ENCODE data around the gene GABARAP. TPM values are rescaled to one million over a fixed set of nuclear protein-coding genes. Genes with fewer than 3 reads are reported as not detected.

The GABARAP gene
- total RNA-seq, 1 experiment from 2014 or later, result 228 TPM

DNA sequence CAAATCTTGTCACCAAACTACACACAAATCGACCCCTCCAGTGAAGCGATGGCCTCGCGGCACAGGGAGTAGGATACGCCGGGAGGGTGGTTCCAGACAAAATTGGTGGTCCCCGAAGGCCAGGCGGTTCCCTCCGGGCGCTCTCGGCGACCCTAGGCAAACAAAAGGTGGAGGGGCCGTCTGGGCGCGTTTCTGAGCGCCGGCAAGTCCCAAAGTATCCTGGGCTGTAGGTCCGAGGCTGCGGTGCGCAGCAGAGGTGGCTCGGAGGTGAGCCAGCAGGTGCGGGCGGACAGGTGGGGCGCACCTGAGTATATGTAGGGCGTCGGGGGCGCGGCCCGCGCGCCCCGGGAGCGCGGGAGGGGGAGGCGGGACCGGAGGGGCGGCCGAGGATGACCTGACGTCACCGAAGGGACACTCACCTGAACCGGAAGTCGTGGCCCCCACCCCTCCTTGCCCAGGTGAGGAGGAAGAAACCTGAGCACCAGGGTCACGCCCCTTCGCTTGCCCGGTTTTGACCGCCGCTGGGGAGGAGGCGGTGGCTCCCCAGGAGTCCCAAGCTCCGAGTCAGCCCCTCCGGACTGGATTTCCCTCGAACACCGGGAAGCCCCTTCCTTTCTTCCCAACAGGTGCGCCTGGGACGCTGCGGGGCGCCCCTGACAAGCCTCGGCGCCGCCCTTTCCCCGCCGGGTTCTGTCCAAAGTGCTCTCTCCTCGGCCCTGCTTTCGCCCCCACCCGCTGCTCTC, 20.1 kb upstream of the GABARAP start, which contains the start of gene CLDN7 (continued):
- TF ChIP-seq, protein P1, sequence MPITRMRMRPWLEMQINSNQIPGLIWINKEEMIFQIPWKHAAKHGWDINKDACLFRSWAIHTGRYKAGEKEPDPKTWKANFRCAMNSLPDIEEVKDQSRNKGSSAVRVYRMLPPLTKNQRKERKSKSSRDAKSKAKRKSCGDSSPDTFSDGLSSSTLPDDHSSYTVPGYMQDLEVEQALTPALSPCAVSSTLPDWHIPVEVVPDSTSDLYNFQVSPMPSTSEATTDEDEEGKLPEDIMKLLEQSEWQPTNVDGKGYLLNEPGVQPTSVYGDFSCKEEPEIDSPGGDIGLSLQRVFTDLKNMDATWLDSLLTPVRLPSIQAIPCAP (CRISPR knock-in tag; IDR thresholded peaks at IDR 0.05), result no peak
- TF ChIP-seq, protein P2, sequence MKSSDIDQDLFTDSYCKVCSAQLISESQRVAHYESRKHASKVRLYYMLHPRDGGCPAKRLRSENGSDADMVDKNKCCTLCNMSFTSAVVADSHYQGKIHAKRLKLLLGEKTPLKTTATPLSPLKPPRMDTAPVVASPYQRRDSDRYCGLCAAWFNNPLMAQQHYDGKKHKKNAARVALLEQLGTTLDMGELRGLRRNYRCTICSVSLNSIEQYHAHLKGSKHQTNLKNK (CRISPR knock-in tag; IDR thresholded peaks at IDR 0.05), result 0 out of 2 replicates have a peak, but pooled peaks have one; percentile 33
- TF ChIP-seq TCF7 (CRISPR knock-in tag; IDR thresholded peaks at IDR 0.05; ENCODE audit: low read depth) (no peak), USF2 (CRISPR knock-in tag; IDR thresholded peaks at IDR 0.05) (peak; percentile 38), TEAD4 (CRISPR knock-in tag; IDR thresholded peaks at IDR 0.05) (no peak; the same call in 1 of the 2 replicates), FOXJ3 (CRISPR knock-in tag; IDR thresholded peaks at IDR 0.05; ENCODE audit: borderline replicate concordance) (no peak), GTF2I (CRISPR knock-in tag; conservative IDR thresholded peaks at IDR 0.05) (no peak), ATF1 (CRISPR knock-in tag; IDR thresholded peaks at IDR 0.05) (no peak), JAZF1 (CRISPR knock-in tag; IDR thresholded peaks at IDR 0.05) (no peak), ATF6 (CRISPR knock-in tag; IDR thresholded peaks at IDR 0.05) (no peak), E2F5 (CRISPR knock-in tag; IDR thresholded peaks at IDR 0.05) (peak; percentile 78), MXD4 (CRISPR knock-in tag; IDR thresholded peaks at IDR 0.05; ENCODE audit: borderline replicate concordance) (no peak), ZSCAN18 (CRISPR knock-in tag; IDR thresholded peaks at IDR 0.05) (no peak), HMGA2 (CRISPR knock-in tag; IDR thresholded peaks at IDR 0.05) (no peak), NR2C2 (CRISPR knock-in tag; IDR thresholded peaks at IDR 0.05) (no peak)
- TF ChIP-seq, protein P3, sequence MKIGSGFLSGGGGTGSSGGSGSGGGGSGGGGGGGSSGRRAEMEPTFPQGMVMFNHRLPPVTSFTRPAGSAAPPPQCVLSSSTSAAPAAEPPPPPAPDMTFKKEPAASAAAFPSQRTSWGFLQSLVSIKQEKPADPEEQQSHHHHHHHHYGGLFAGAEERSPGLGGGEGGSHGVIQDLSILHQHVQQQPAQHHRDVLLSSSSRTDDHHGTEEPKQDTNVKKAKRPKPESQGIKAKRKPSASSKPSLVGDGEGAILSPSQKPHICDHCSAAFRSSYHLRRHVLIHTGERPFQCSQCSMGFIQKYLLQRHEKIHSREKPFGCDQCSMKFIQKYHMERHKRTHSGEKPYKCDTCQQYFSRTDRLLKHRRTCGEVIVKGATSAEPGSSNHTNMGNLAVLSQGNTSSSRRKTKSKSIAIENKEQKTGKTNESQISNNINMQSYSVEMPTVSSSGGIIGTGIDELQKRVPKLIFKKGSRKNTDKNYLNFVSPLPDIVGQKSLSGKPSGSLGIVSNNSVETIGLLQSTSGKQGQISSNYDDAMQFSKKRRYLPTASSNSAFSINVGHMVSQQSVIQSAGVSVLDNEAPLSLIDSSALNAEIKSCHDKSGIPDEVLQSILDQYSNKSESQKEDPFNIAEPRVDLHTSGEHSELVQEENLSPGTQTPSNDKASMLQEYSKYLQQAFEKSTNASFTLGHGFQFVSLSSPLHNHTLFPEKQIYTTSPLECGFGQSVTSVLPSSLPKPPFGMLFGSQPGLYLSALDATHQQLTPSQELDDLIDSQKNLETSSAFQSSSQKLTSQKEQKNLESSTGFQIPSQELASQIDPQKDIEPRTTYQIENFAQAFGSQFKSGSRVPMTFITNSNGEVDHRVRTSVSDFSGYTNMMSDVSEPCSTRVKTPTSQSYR (CRISPR knock-in tag; IDR thresholded peaks at IDR 0.05), result peak; percentile 27; the same call in 1 of the 2 replicates
- TF ChIP-seq, protein P4, sequence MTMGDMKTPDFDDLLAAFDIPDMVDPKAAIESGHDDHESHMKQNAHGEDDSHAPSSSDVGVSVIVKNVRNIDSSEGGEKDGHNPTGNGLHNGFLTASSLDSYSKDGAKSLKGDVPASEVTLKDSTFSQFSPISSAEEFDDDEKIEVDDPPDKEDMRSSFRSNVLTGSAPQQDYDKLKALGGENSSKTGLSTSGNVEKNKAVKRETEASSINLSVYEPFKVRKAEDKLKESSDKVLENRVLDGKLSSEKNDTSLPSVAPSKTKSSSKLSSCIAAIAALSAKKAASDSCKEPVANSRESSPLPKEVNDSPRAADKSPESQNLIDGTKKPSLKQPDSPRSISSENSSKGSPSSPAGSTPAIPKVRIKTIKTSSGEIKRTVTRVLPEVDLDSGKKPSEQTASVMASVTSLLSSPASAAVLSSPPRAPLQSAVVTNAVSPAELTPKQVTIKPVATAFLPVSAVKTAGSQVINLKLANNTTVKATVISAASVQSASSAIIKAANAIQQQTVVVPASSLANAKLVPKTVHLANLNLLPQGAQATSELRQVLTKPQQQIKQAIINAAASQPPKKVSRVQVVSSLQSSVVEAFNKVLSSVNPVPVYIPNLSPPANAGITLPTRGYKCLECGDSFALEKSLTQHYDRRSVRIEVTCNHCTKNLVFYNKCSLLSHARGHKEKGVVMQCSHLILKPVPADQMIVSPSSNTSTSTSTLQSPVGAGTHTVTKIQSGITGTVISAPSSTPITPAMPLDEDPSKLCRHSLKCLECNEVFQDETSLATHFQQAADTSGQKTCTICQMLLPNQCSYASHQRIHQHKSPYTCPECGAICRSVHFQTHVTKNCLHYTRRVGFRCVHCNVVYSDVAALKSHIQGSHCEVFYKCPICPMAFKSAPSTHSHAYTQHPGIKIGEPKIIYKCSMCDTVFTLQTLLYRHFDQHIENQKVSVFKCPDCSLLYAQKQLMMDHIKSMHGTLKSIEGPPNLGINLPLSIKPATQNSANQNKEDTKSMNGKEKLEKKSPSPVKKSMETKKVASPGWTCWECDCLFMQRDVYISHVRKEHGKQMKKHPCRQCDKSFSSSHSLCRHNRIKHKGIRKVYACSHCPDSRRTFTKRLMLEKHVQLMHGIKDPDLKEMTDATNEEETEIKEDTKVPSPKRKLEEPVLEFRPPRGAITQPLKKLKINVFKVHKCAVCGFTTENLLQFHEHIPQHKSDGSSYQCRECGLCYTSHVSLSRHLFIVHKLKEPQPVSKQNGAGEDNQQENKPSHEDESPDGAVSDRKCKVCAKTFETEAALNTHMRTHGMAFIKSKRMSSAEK (CRISPR knock-in tag; IDR thresholded peaks at IDR 0.05; ENCODE audit: borderline replicate concordance), result no peak
- TF ChIP-seq, protein P5, sequence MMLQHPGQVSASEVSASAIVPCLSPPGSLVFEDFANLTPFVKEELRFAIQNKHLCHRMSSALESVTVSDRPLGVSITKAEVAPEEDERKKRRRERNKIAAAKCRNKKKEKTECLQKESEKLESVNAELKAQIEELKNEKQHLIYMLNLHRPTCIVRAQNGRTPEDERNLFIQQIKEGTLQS (CRISPR knock-in tag; conservative IDR thresholded peaks at IDR 0.05), result no peak
- TF ChIP-seq, protein P6, sequence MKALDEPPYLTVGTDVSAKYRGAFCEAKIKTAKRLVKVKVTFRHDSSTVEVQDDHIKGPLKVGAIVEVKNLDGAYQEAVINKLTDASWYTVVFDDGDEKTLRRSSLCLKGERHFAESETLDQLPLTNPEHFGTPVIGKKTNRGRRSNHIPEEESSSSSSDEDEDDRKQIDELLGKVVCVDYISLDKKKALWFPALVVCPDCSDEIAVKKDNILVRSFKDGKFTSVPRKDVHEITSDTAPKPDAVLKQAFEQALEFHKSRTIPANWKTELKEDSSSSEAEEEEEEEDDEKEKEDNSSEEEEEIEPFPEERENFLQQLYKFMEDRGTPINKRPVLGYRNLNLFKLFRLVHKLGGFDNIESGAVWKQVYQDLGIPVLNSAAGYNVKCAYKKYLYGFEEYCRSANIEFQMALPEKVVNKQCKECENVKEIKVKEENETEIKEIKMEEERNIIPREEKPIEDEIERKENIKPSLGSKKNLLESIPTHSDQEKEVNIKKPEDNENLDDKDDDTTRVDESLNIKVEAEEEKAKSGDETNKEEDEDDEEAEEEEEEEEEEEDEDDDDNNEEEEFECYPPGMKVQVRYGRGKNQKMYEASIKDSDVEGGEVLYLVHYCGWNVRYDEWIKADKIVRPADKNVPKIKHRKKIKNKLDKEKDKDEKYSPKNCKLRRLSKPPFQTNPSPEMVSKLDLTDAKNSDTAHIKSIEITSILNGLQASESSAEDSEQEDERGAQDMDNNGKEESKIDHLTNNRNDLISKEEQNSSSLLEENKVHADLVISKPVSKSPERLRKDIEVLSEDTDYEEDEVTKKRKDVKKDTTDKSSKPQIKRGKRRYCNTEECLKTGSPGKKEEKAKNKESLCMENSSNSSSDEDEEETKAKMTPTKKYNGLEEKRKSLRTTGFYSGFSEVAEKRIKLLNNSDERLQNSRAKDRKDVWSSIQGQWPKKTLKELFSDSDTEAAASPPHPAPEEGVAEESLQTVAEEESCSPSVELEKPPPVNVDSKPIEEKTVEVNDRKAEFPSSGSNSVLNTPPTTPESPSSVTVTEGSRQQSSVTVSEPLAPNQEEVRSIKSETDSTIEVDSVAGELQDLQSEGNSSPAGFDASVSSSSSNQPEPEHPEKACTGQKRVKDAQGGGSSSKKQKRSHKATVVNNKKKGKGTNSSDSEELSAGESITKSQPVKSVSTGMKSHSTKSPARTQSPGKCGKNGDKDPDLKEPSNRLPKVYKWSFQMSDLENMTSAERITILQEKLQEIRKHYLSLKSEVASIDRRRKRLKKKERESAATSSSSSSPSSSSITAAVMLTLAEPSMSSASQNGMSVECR (CRISPR knock-in tag; IDR thresholded peaks at IDR 0.05; ENCODE audit: borderline replicate concordance), result no peak; the same call in 1 of the 2 replicates

Measured in WTC11 (cell line).